ENCODE measurements around the gene SEL1L3. TPM values are rescaled to one million over a fixed set of nuclear protein-coding genes. Genes with fewer than 3 reads are reported as not detected.

The SEL1L3 gene
- total and polyA plus RNA-seq, 2 donors from 2014 or later, result 8.2 to 60.3 TPM

GRCh38 chr4:25901030-25901430 lies 38.2 kb upstream of the SEL1L3 start:
- Histone ChIP-seq H3K4me1 (ENCODE audit: control insufficient read depth in 2 of 3, insufficient read depth in 2 of 3, low read depth in 1 of 3, low read length in 3 of 3) (peaks cover 0 to 9% (median 0%) of the 10 kb centered on the region in 3 donors), H3K9ac (ENCODE audit: low read length in 3 of 3) (no peak overlapping the region), H3K4me3 (ENCODE audit: low read length in 3 of 3) (no peak overlapping the region), H3K27ac (ENCODE audit: low read depth in 2 of 2, low read length in 2 of 2) (no peak overlapping the region), H3K36me3 (ENCODE audit: control insufficient read depth in 2 of 3, insufficient read depth in 3 of 3, low read length in 3 of 3) (no peaks in the 10 kb centered on the region), H3K9me3 (ENCODE audit: control insufficient read depth in 2 of 3, insufficient read depth in 1 of 3, low read length in 3 of 3) (no peaks in the 10 kb centered on the region), H3K27me3 (ENCODE audit: control insufficient read depth, insufficient read depth, low read length) (no peaks in the 10 kb centered on the region)
- TF ChIP-seq, protein P1, sequence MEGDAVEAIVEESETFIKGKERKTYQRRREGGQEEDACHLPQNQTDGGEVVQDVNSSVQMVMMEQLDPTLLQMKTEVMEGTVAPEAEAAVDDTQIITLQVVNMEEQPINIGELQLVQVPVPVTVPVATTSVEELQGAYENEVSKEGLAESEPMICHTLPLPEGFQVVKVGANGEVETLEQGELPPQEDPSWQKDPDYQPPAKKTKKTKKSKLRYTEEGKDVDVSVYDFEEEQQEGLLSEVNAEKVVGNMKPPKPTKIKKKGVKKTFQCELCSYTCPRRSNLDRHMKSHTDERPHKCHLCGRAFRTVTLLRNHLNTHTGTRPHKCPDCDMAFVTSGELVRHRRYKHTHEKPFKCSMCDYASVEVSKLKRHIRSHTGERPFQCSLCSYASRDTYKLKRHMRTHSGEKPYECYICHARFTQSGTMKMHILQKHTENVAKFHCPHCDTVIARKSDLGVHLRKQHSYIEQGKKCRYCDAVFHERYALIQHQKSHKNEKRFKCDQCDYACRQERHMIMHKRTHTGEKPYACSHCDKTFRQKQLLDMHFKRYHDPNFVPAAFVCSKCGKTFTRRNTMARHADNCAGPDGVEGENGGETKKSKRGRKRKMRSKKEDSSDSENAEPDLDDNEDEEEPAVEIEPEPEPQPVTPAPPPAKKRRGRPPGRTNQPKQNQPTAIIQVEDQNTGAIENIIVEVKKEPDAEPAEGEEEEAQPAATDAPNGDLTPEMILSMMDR (IDR thresholded peaks at IDR 0.05; ENCODE audit: borderline replicate concordance, extremely low read depth, insufficient read depth), result no peak
- intact Hi-C loops (cut with DNase I), result no loop called here
- DNase-seq (no peak), FAIRE-seq (no peak)

GRCh38 chr4:25900310-25900709 lies 37.5 kb upstream of the SEL1L3 start:
- Histone ChIP-seq H3K9me3 (ENCODE audit: control insufficient read depth in 2 of 3, insufficient read depth in 1 of 3, low read length in 3 of 3) (no peaks in the 10 kb centered on the region), H3K4me3 (ENCODE audit: low read length in 3 of 3) (no peak overlapping the region), H3K27ac (ENCODE audit: low read depth in 2 of 2, low read length in 2 of 2) (no peak overlapping the region), H3K36me3 (ENCODE audit: control insufficient read depth in 2 of 3, insufficient read depth in 3 of 3, low read length in 3 of 3) (no peaks in the 10 kb centered on the region), H3K27me3 (ENCODE audit: control insufficient read depth, insufficient read depth, low read length) (no peaks in the 10 kb centered on the region), H3K4me1 (ENCODE audit: control insufficient read depth in 2 of 3, insufficient read depth in 2 of 3, low read depth in 1 of 3, low read length in 3 of 3) (peaks cover 0 to 9% (median 0%) of the 10 kb centered on the region in 3 donors), H3K9ac (ENCODE audit: low read length in 3 of 3) (no peak overlapping the region)
- intact Hi-C loops (cut with DNase I), result no loop called here
- TF ChIP-seq, protein P1 (IDR thresholded peaks at IDR 0.05; ENCODE audit: borderline replicate concordance, extremely low read depth, insufficient read depth), result no peak
- FAIRE-seq, result no peak
- no peak for DNase-seq

- Histone ChIP-seq H3K27ac (ENCODE audit: low read depth in 2 of 2, low read length in 2 of 2) (no peak overlapping the region), H3K36me3 (ENCODE audit: control insufficient read depth in 2 of 3, insufficient read depth in 3 of 3, low read length in 3 of 3) (no peaks in the 10 kb centered on the region), H3K27me3 (ENCODE audit: control insufficient read depth, insufficient read depth, low read length) (no peaks in the 10 kb centered on the region), H3K9ac (ENCODE audit: low read length in 3 of 3) (no peak overlapping the region), H3K4me1 (ENCODE audit: control insufficient read depth in 2 of 3, insufficient read depth in 2 of 3, low read depth in 1 of 3, low read length in 3 of 3) (no peaks in the 10 kb centered on the region), H3K4me3 (ENCODE audit: low read length in 3 of 3) (no peak overlapping the region), H3K9me3 (ENCODE audit: control insufficient read depth in 2 of 3, insufficient read depth in 1 of 3, low read length in 3 of 3) (no peaks in the 10 kb centered on the region)
- no peak for DNase-seq
- TF ChIP-seq, protein P1 (IDR thresholded peaks at IDR 0.05; ENCODE audit: borderline replicate concordance, extremely low read depth, insufficient read depth), result no peak
- intact Hi-C loops (cut with DNase I), result no loop called here
- no peak for FAIRE-seq
These were observed 34.2 kb upstream of the SEL1L3 start for GRCh38 chr4:25896776-25897539.

Data from kidney (tissue), 14 donors.